DND-41 (cell line): Measurements from ENCODE around the gene SNAI3.

Experiments used
- ATAC-seq: fragments of 200-7000 bp; cut with Tn5 transposase; 3 replicates; pipeline ENCODE4 v1.9.1; 2021; ENCODE audit warnings: low read depth; ENCODE audit not compliant: insufficient read depth
- DNase-seq: peaks from one replicate; pipeline ENCODE4 v3.0.0-alpha.2; 2020
- H2AFZ ChIP-seq: 2 replicates; pipeline ENCODE4 v1.6.0; 2012; ENCODE audit warnings: low read depth, low read length
- H3K27ac ChIP-seq: 2 replicates; pipeline ENCODE4 v1.5.1; 2012; ENCODE audit warnings: low read length, inconsistent platforms
- H3K27me3 ChIP-seq: fragments of 200-600 bp; sonication (generic); 2 replicates; pipeline ENCODE4 v1.6.0; 2012; ENCODE audit warnings: low read length, mild to moderate bottlenecking, inconsistent platforms; ENCODE audit not compliant: insufficient read depth, poor library complexity
- H3K36me3 ChIP-seq: 2 replicates; pipeline ENCODE4 v1.5.1; 2012; ENCODE audit warnings: low read length, inconsistent platforms; ENCODE audit not compliant: insufficient read depth
- H3K4me1 ChIP-seq: 2 replicates; pipeline ENCODE4 v1.5.1; 2012; ENCODE audit warnings: mild to moderate bottlenecking, low read length; ENCODE audit not compliant: insufficient read depth
- H3K4me2 ChIP-seq: 2 replicates; pipeline ENCODE4 v1.6.0; 2012; ENCODE audit warnings: mild to moderate bottlenecking, moderate library complexity, low read length, inconsistent platforms; ENCODE audit not compliant: insufficient read depth
- H3K4me3 ChIP-seq, 2 experiments: fragments of 200-600 bp in 1 of 2; shearing (Covaris generic) in 1 of 2; 2 replicates each; pipeline ENCODE4 v1.5.1; 2012 to 2016; ENCODE audit warnings: inconsistent platforms in 2 of 2, low read length in 2 of 2, mild to moderate bottlenecking in 2 of 2, low read depth in 1 of 2, moderate library complexity in 1 of 2
- H3K79me2 ChIP-seq: 2 replicates; pipeline ENCODE4 v1.6.0; 2012; ENCODE audit warnings: low read length, inconsistent platforms; ENCODE audit not compliant: insufficient read depth
- H3K9ac ChIP-seq: 2 replicates; pipeline ENCODE4 v1.6.0; 2012; ENCODE audit warnings: low read depth, mild to moderate bottlenecking, inconsistent platforms, low read length, moderate library complexity
- H3K9me3 ChIP-seq: 2 replicates; pipeline ENCODE4 v1.5.1; 2012; ENCODE audit warnings: low read length, moderate library complexity, mild to moderate bottlenecking, inconsistent platforms; ENCODE audit not compliant: insufficient read depth, severe bottlenecking
- H4K20me1 ChIP-seq: 2 replicates; pipeline ENCODE4 v1.6.0; 2012; ENCODE audit warnings: low read length; ENCODE audit not compliant: insufficient read depth
- EZH2 ChIP-seq: IDR thresholded peaks from 3 replicates; pipeline ENCODE4 v1.6.1; 2012; ENCODE audit warnings: borderline replicate concordance, low read depth, mild to moderate bottlenecking, moderate library complexity, low read length, inconsistent platforms; ENCODE audit not compliant: severe bottlenecking
- TF ChIP-seq, protein P1 (sequence below): IDR thresholded peaks from 2 replicates; pipeline ENCODE4 v1.5.1; 2012; ENCODE audit warnings: borderline replicate concordance, low read length, moderate library complexity, mild to moderate bottlenecking; ENCODE audit not compliant: poor library complexity, severe bottlenecking; ENCODE audit errors: extremely low read depth

The SNAI3 gene

GRCh38 chr16:88681709-88682451 lies 4.4 kb downstream of the SNAI3 start:
- no peaks in the 10 kb centered on the region for H3K36me3 ChIP-seq
- ATAC-seq = no peak
- H3K79me2 ChIP-seq = no peaks in the 10 kb centered on the region
- H3K27me3 ChIP-seq = peaks cover 18% of the 10 kb centered on the region
- H3K9me3 ChIP-seq = no peaks in the 10 kb centered on the region
- peak; percentile 31 for DNase-seq
- no peak overlapping the region for H3K27ac ChIP-seq
- H2AFZ ChIP-seq = no peak overlapping the region
- no peak for TF ChIP-seq EZH2
- TF ChIP-seq, protein P1, sequence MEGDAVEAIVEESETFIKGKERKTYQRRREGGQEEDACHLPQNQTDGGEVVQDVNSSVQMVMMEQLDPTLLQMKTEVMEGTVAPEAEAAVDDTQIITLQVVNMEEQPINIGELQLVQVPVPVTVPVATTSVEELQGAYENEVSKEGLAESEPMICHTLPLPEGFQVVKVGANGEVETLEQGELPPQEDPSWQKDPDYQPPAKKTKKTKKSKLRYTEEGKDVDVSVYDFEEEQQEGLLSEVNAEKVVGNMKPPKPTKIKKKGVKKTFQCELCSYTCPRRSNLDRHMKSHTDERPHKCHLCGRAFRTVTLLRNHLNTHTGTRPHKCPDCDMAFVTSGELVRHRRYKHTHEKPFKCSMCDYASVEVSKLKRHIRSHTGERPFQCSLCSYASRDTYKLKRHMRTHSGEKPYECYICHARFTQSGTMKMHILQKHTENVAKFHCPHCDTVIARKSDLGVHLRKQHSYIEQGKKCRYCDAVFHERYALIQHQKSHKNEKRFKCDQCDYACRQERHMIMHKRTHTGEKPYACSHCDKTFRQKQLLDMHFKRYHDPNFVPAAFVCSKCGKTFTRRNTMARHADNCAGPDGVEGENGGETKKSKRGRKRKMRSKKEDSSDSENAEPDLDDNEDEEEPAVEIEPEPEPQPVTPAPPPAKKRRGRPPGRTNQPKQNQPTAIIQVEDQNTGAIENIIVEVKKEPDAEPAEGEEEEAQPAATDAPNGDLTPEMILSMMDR = no peak
- H3K4me2 ChIP-seq = no peak overlapping the region
- no peak overlapping the region for H3K4me3 ChIP-seq
- no peak overlapping the region for H3K9ac ChIP-seq
- peaks cover 27% of the 10 kb centered on the region for H4K20me1 ChIP-seq
- peaks cover 15% of the 10 kb centered on the region for H3K4me1 ChIP-seq

GRCh38 chr16:88681084-88681680 lies 5.1 kb downstream of the SNAI3 start:
- Histone ChIP-seq H3K27me3 (peaks cover 11% of the 10 kb centered on the region), H3K4me2 (no peak overlapping the region), H3K9ac (no peak overlapping the region), H4K20me1 (peaks cover 23% of the 10 kb centered on the region), H3K27ac (no peak overlapping the region), H3K36me3 (no peaks in the 10 kb centered on the region), H3K9me3 (no peaks in the 10 kb centered on the region), H3K4me1 (peaks cover 8% of the 10 kb centered on the region), H3K79me2 (no peaks in the 10 kb centered on the region), H3K4me3 (no peak overlapping the region), H2AFZ (no peak overlapping the region)
- no peak for DNase-seq
- no peak for ATAC-seq
- TF ChIP-seq, protein P1 = peak; percentile 47
- no peak for TF ChIP-seq EZH2

DNA sequence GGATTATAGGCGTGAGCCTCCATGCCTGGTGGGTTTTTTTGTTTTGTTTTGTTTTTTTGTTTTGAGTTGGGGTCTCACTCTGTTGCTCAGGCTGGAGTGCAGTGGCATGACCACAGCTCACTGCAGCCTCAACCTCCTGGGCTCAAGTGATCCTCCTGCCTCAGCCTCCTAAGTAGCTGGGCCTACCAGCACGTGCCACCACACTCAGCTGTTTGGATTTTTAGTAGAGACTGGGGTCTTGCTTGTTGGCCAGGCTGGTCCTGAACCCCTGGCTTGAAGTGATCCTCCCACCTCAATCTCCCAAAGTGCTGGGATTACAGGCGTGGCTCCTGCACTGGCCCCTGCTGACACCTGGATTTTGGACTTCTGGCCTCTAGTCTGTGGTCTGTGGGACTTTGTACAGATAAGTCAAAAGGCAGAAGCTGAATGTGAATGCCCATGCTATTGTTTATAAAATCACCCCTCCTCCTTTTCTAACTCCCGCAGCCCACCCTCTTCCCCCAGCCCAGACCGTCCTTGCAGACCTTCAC lies 5.7 kb downstream of the SNAI3 start:
- Histone ChIP-seq H3K27ac (no peak overlapping the region), H3K9ac (no peak overlapping the region), H4K20me1 (peaks cover 17% of the 10 kb centered on the region), H3K36me3 (no peaks in the 10 kb centered on the region), H3K4me1 (peaks cover 3% of the 10 kb centered on the region), H3K9me3 (no peaks in the 10 kb centered on the region), H3K27me3 (peaks cover 5% of the 10 kb centered on the region), H2AFZ (no peak overlapping the region), H3K4me2 (no peak overlapping the region), H3K79me2 (no peaks in the 10 kb centered on the region), H3K4me3 (no peak overlapping the region)
- no peak for DNase-seq
- no peak for TF ChIP-seq EZH2
- TF ChIP-seq, protein P1 = no peak
- no peak for ATAC-seq
